NCI-H2227 treated with DMSO at 0.1 percent for 48 hours (cell line): ENCODE results near the gene B4GALNT1.

ENCODE experiments used
- DNase-seq: peaks from one replicate; lab custom pipeline; 2025; lab: John Stamatoyannopoulos, UW

B4GALNT1 gene

GRCh38 chr12:57584690-57585089 lies 48.3 kb downstream of the B4GALNT1 start:
- no peak for DNase-seq

- DNase-seq: no peak
Measured at GRCh38 chr12:57584050-57584449, 49.0 kb downstream of the B4GALNT1 start.

DNA sequence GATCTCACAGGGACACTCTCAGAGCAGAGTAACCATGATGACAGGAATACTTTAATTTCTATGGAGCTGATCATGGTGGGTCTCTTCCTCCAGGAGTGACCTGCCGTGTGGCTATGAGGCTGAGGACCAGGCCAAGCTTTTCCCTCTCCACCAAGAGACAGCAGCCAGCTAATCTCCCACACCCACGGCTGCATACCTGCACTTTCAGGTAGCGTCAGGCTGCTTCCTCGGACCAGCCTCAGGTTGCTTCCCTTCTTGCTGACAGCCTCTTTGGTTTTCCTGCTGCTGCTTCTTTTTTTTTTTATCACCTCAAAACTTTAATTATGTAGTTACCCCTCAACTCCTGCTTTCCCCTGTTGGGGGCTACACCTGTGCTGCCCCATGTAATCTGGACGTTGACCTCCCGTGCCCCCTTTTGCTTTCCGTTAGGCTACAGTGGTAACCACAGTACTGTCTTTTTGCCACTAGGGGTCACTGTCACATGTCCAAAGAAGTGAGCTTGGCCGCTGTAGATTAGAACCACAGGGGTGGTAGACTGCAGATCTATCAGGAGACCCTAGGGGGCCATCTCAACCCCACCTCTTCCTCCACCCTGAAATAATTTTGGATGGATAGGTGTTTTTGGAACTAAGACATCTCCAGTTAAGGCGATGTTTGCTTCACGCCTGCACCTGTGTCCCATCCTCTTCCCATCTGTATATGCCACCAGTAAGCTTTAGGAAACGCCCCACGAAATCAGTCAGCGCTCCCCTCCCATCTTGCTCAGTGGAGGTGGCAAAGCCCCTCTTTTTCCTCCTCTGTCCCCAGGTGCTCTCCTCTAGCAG lies 49.8 kb downstream of the B4GALNT1 start:
- peak; percentile 44 for DNase-seq

- DNase-seq: no peak
Measured at GRCh38 chr12:57582440-57582839, 50.6 kb downstream of the B4GALNT1 start.

DNA sequence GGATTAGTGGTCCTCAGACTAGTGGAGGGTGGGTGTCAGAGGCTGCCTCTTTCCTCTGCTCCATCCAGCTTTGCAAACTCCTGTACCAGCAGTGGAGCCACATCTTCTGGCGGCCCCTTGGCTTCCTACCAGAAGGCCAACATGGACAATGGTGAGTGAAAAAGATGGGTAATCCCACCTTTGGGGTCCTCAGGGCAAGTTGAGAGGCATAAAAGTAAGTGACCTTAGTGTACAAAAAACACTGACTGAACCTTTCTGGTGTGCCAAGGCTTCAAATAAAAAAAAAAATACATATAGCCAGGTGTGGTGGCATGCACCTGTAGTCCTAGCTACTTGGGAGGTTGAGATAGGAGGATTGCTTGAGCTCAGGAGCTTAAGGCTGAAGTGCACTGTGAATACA lies 51.2 kb downstream of the B4GALNT1 start:
- no peak for DNase-seq

DNA sequence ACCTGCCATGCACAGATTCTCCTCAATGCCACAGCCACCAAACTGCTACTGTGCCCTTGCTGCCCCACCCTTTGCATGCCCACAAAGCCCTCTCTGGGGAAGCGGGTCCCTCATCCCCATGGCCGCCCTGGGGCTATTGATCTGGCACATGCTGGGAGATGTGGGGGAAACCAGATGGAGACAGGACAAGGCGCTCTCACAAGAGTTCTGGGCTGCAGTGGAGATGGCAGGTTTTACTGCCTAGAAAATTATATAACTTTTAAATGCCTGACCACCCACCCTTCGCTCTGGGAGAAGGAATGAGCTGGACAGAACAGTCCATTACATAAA lies 52.6 kb downstream of the B4GALNT1 start:
- no peak for DNase-seq

DNA sequence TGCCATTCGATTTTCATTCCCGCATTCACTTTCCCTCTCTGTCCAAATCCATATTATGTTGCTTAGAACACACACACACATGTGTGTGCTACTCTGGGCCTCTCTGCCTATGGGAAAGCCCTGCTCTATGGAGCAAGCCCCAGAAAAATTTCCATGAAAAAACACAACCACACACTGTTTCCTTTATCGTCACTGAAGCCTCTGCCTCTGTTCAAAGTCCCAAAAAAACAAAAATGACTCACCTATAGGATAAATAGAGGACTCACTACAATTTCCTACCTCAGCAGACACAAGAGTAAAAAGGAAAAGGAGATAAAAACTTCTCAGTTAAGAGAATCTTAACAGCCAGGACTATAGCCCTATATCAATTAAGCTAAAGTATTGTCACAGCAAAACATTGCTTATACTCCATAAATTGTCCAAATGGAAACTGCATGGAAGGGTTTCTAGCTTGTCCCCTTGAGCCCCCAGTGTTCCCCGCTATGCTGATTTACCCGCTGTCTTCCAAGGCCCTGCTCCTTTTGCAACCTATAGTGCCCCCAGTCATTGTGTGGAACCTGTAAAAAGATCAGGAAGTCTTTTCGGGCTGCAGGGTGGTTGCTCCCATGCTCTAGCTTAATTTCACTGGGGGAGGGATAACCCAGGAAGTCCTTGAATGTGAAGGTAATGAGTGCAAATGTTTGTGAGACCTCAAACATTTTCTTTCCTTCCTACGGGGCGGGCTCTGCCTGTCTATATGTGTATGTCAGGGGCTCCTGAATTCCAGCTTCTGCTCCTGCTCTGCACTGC lies 53.1 kb downstream of the B4GALNT1 start:
- DNase-seq: no peak

- no peak for DNase-seq
Measured at GRCh38 chr12:57579011-57579410, 54.0 kb downstream of the B4GALNT1 start.

GRCh38 chr12:57577981-57578758 lies 54.8 kb downstream of the B4GALNT1 start:
- DNase-seq: no peak

GRCh38 chr12:57576613-57577160 lies 56.3 kb downstream of the B4GALNT1 start:
- no peak for DNase-seq
